Measurements from ENCODE around the gene CHEK2. TPM values are rescaled to one million over a fixed set of nuclear protein-coding genes. Genes with fewer than 3 reads are reported as not detected.
"Not testable (repeated sequence)": the region's sequence is repeated elsewhere in the genome, so short reads cannot be mapped to it uniquely, and the experiment has no call there.

CHEK2 gene
- total RNA-seq, 2 donors from 2014 or later = 0.66 to 2.1 TPM

GRCh38 chr22:28743852-28744251, 2.2 kb upstream of the CHEK2 start:
- H3K9me3 ChIP-seq = no peaks in the 10 kb centered on the region
- TF ChIP-seq CTCF (IDR thresholded peaks at IDR 0.05) = no peak
- intact Hi-C loops (cut with DNase I) = no loop called here
- peaks cover 0 to 18% of the 10 kb centered on the region in 2 donors for H3K36me3 ChIP-seq (replicated peaks in 1 of 2; ENCODE audit: insufficient read depth in 1 of 2, low read depth in 2 of 2)
- no peaks in the 10 kb centered on the region for H3K27me3 ChIP-seq
- no peak overlapping the region for H3K4me3 ChIP-seq
- peaks cover 7% of the 10 kb centered on the region for H3K4me1 ChIP-seq
- ATAC-seq (no peak), DNase-seq (no peak)
- 83 to 89% methylated on average over 3 of the region's 3 CpGs for WGBS, 2 donors
- H3K27ac ChIP-seq = no peak overlapping the region

- peaks cover 0 to 10% of the 10 kb centered on the region in 2 donors for H3K36me3 ChIP-seq (replicated peaks in 1 of 2; ENCODE audit: insufficient read depth in 1 of 2, low read depth in 2 of 2)
- no peak for DNase-seq
- peak overlapping the region in 1 of 2 donors; percentile 81 for H3K4me3 ChIP-seq
- H3K27me3 ChIP-seq = no peaks in the 10 kb centered on the region
- H3K9me3 ChIP-seq = no peaks in the 10 kb centered on the region
- ATAC-seq = no peak
- H3K27ac ChIP-seq = peak overlapping the region; percentile 91 to 99 (median 96)
- 2% methylated on average over 10 of the region's 10 CpGs for WGBS, 2 donors
- peaks cover 7% of the 10 kb centered on the region for H3K4me1 ChIP-seq
- TF ChIP-seq POLR2A (IDR thresholded peaks at IDR 0.05) (no peak), CTCF (IDR thresholded peaks at IDR 0.05) (no peak)
- intact Hi-C loops (cut with DNase I) = no loop called here
These were observed 942 bp upstream of the CHEK2 start for GRCh38 chr22:28742562-28742962.

DNA sequence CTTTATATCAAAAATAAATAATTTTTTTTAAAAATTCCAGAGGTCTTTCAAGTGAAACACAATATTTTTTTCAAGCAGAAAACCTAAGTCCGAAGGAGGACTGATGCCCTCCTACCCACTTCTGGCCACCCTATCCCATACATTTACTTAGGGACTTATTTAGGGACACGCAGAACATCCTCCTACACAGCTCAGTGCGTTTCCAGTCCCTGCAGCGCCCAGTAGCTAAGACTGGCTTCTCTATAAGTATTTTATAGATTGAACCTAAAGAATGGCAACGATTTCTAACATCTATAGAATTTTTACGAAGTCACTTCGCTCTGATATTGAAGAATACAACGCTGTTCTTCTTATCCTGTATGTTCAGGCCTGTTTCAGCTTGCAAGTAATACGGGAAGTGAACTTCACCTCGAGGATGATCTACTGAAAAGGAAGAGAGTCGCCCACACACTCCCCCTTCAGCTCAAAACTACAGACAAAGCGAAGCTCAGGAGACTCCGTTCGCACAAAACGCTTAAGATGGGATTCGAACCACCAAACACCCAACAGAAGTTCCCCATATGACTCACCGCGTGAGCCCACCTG, 328 bp downstream of the CHEK2 start:
- Histone ChIP-seq H3K9me3 (no peaks in the 10 kb centered on the region), H3K36me3 (replicated peaks in 1 of 2; ENCODE audit: insufficient read depth in 1 of 2, low read depth in 2 of 2) (peaks cover 0 to 8% of the 10 kb centered on the region in 2 donors), H3K4me3 (peak overlapping the region in 1 of 2 donors; percentile 30), H3K4me1 (peaks cover 7% of the 10 kb centered on the region), H3K27ac (peak overlapping the region in 2 of 4 donors; percentile 96 to 99), H3K27me3 (no peaks in the 10 kb centered on the region)
- WGBS, 2 donors = 8 to 14% methylated on average over 11 to 18 of the region's 18 CpGs
- TF ChIP-seq CTCF (IDR thresholded peaks at IDR 0.05) = peak in 1 of 7 experiments; percentile 11
- TF ChIP-seq POLR2A (IDR thresholded peaks at IDR 0.05) = no peak
- intact Hi-C loops (cut with DNase I) = no loop called here
- ATAC-seq (no peak), DNase-seq (no peak)

DNA sequence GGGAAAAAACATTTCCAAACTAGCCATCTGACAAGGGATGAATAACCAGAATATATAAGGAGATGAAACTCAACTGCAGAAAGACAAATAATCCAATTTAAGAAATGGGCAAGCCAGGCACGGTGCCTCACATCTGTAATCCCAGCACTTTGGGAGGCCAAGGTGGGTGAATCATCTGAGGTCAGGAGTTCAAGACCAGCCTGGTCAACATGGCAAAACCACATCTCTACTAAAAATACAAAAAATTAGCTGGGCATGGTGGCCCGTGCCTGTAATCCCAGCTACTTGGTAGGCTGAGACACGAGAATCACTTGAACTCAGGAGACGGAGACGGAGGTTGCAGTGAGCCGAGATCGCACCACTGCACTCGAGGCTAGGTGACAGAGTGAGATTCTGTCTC, 2.7 kb downstream of the CHEK2 start:
- intact Hi-C loops (cut with DNase I); H3K4me3 ChIP-seq; ATAC-seq; H3K4me1 ChIP-seq; H3K9me3 ChIP-seq; H3K27ac ChIP-seq; H3K27me3 ChIP-seq; DNase-seq; H3K36me3 ChIP-seq (replicated peaks in 1 of 2; ENCODE audit: insufficient read depth in 1 of 2, low read depth in 2 of 2): not testable (repeated sequence)
- 86 to 91% methylated on average over 8 of the region's 8 CpGs for WGBS, 2 donors

- Histone ChIP-seq H3K9me3 (no peaks in the 10 kb centered on the region), H3K4me3 (no peak overlapping the region), H3K27me3 (no peaks in the 10 kb centered on the region), H3K4me1 (peaks cover under 1% of the 10 kb centered on the region), H3K36me3 (replicated peaks in 1 of 2; ENCODE audit: insufficient read depth in 1 of 2, low read depth in 2 of 2) (no peaks in the 10 kb centered on the region), H3K27ac (no peak overlapping the region)
- intact Hi-C loops (cut with DNase I) = no loop called here
- no peak for DNase-seq
- TF ChIP-seq CTCF (IDR thresholded peaks at IDR 0.05) = no peak
- no peak for TF ChIP-seq POLR2A (IDR thresholded peaks at IDR 0.05)
- WGBS, 2 donors = 30 to 34% methylated on average over 3 of the region's 3 CpGs
- ATAC-seq = no peak
These were observed 3.9 kb downstream of the CHEK2 start for GRCh38 chr22:28737701-28738100.

All from body of pancreas (tissue), 4 donors.